Large intestine (tissue), 3 donors: ENCODE results near the gene ACLY. TPM values are rescaled to one million over a fixed set of nuclear protein-coding genes. Genes with fewer than 3 reads are reported as not detected.
A peak's percentile ranks its signal among the peaks of the same experiment; 100 is the strongest.
"Not testable (repeated sequence)": the region's sequence is repeated elsewhere in the genome, so short reads cannot be mapped to it uniquely, and the experiment has no call there.

ENCODE experiments used
- DNase-seq, 2 donors: peaks; one replicate each; pipeline versions ENCODE4 v3.0.0 to v3.0.0-alpha.2; 2013
- H3K27ac ChIP-seq: one replicate; pipeline ENCODE4 v1.5.1; 2013; ENCODE audit warnings: low read length
- H3K27me3 ChIP-seq: 2 replicates; pipeline ENCODE4 v1.6.1; 2013; ENCODE audit warnings: low read length; ENCODE audit not compliant: control insufficient read depth, insufficient read depth
- H3K36me3 ChIP-seq: 2 replicates; pipeline ENCODE4 v1.6.1; 2013; ENCODE audit warnings: low read length; ENCODE audit not compliant: control insufficient read depth, insufficient read depth
- H3K4me1 ChIP-seq: one replicate; pipeline ENCODE4 v1.6.1; 2013; ENCODE audit warnings: low read length; ENCODE audit not compliant: control insufficient read depth, insufficient read depth
- H3K4me3 ChIP-seq: one replicate; pipeline ENCODE4 v1.5.1; 2013; ENCODE audit warnings: low read length
- H3K9me3 ChIP-seq: one replicate; pipeline ENCODE4 v1.6.1; 2013; ENCODE audit warnings: mild to moderate bottlenecking, low read depth, low read length, moderate library complexity; ENCODE audit not compliant: control insufficient read depth
- WGBS: methylation state at CpG from one replicate; pipeline ENCODE4 v1.1.5; 2013; ENCODE audit warnings: low lambda C conversion rate; ENCODE audit not compliant: insufficient coverage; 5-methylcytosine and 5-hydroxymethylcytosine counted together
- polyA plus RNA-seq: library from polyadenylated mRNA; unstranded; fragments of 120-200 nt; gene quantifications from one replicate; pipeline ENCODE4 v1.2.1, GENCODE V29; 2013

ACLY gene
- polyA plus RNA-seq, 1 donor, result 99.7 TPM

DNA sequence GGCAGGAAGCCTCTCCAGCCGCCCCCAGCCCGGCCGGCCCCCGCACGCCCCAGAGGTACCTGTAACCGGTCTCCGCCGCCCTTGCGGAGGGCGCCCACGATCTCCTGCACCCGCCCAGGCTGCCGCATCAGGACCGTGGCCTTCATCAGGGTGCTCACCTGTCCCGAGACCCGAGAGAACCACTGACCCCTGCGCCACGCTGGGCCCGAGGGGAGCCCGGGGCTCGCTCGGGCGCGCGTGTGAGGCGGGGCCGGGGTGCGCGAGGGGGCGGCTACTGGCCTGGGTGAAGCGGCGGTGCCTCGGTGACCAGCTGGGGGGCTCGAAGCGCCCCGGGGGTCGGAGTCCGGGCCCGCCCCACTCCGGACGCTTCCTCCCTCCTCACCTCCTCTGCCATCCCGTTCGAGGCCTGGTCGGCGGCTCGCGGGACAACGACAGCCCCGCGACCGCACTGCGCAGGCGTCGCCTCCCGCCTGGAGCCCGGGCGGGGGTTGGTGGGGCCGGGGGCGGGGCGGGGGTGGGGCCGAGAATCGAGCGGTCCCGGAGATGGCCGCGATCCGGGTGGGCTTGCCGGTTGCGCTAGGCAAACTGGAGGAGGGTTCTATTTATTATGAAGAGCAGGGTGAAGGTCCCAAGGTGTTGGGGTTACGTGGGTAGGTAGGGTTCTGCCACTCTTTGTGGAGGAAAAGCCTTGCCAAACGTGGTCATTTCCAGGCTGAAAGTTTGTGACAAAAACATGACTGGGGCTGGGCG, 82.8 kb downstream of the ACLY start, which contains the start of gene NT5C3B:
Gene NT5C3B (minus strand): TSS at position 433 of the 750 bp plus-strand sequence. CDS start 39 bp downstream, at position 394.
- Histone ChIP-seq H3K27ac (no peak within 1 kb of the TSS), H3K4me3 (peak within 1 kb of the TSS; percentile 75), H3K27me3 (no peaks in the 10 kb centered on the region), H3K36me3 (peaks cover 12% of the 10 kb centered on the region), H3K4me1 (no peaks in the 10 kb centered on the region), H3K9me3 (no peaks in the 10 kb centered on the region)
- WGBS, result no CpG with 5 or more reads among the region's 72 CpGs
- DNase-seq, result peak; percentile 51 to 64

- no peak overlapping the region for H3K27ac ChIP-seq
- peaks cover 16% of the 10 kb centered on the region for H3K36me3 ChIP-seq
- H3K27me3 ChIP-seq, result no peaks in the 10 kb centered on the region
- no CpG with 5 or more reads among the region's 13 CpGs for WGBS
- H3K9me3 ChIP-seq, result no peaks in the 10 kb centered on the region
- no peak for DNase-seq
- H3K4me1 ChIP-seq, result no peaks in the 10 kb centered on the region
- H3K4me3 ChIP-seq, result peak overlapping the region; percentile 75
Observed at GRCh38 chr17:41835214-41835799, 83.4 kb downstream of the ACLY start.

GRCh38 chr17:41829961-41830360, 88.8 kb downstream of the ACLY start:
- not testable (repeated sequence) for H3K9me3 ChIP-seq, H3K4me3 ChIP-seq, DNase-seq, H3K27ac ChIP-seq, H3K27me3 ChIP-seq, H3K4me1 ChIP-seq
- H3K36me3 ChIP-seq, result peaks cover 32% of the 10 kb centered on the region
- WGBS, result no CpG with 5 or more reads among the region's 10 CpGs

DNA sequence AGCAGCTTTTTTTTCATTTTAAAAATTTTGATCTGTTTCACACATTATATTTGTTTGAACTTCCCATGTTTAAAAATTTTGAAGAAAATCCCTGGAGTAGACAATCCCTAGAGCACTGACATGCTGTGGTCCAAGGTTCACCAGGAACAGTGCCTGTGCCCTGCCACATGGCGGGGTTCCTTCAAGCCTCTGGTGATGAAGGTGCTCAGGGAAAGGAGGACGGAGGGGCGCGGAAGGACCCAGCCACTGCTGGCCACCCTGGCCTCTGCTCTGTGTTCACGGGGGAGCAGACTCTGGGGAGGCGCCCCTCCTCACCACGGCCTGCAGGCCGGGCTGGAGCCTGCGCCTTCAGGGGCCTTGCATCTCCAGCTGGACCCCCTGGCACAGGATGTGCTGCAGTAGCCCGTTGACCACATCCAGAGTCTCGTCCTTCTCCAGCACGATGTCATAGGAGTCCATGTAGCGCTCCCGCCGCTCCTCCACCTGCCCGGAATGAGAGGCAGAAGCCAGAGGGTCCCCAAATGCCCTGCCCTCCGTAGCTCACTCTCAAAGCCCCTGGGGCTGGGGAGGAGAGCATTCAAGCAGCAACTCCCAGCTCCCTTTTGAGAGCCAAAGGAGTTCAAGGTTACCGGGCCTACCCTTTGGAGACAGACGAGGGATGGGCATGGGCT, 93.4 kb downstream of the ACLY start:
- Histone ChIP-seq H3K36me3 (peaks cover 23% of the 10 kb centered on the region), H3K4me1 (no peaks in the 10 kb centered on the region), H3K27ac (no peak overlapping the region), H3K4me3 (no peak overlapping the region), H3K9me3 (no peaks in the 10 kb centered on the region), H3K27me3 (no peaks in the 10 kb centered on the region)
- WGBS, result no CpG with 5 or more reads among the region's 19 CpGs
- DNase-seq, result no peak

DNA sequence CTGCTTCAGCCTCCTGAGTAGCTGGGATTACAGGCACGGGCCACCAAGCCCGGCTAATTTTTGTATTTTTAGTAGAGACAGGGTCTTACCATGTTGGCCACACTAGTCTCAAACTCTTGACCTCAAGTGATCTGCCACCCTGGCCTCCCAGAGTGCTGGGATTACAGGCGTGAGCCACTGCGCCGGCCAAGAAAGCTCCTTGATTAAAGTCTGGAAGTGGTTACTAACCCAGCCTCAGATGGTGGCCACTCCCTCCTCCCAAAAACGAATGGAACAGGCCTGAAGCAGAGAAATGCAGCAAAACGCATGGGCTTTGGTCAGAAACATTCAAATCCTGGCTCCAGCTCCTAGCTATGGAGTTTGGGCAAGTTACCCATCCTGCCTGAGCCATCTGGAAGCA, 94.7 kb downstream of the ACLY start:
- Histone ChIP-seq H3K36me3 (peaks cover 23% of the 10 kb centered on the region), H3K4me1 (no peaks in the 10 kb centered on the region), H3K27ac (no peak overlapping the region), H3K4me3 (no peak overlapping the region), H3K27me3 (no peaks in the 10 kb centered on the region), H3K9me3 (no peaks in the 10 kb centered on the region)
- 80% methylated on average over 1 of the region's 7 CpGs for WGBS
- DNase-seq, result no peak

DNA sequence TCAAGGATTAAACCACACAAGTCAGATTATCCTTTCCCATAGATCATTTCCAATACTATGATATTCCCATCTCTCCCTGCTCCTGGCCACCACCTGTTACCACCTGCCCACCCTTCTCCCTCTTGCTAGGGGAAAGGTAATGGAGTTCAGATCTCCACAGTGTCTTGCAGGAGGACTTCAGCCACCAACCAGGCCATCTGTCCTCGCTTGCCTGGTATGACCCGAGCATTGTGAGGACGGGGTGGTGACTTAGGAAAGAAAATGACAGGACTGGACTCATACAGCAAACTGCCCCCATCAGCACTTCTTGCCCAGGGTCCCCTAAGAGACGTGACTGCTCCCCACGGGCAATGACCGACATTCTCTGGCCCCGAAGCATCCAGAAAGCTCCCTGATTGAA, 95.2 kb downstream of the ACLY start:
- Histone ChIP-seq H3K4me3 (no peak overlapping the region), H3K4me1 (no peaks in the 10 kb centered on the region), H3K27ac (no peak overlapping the region), H3K27me3 (no peaks in the 10 kb centered on the region), H3K9me3 (no peaks in the 10 kb centered on the region), H3K36me3 (peaks cover 23% of the 10 kb centered on the region)
- WGBS, result no CpG with 5 or more reads among the region's 7 CpGs
- no peak for DNase-seq

DNA sequence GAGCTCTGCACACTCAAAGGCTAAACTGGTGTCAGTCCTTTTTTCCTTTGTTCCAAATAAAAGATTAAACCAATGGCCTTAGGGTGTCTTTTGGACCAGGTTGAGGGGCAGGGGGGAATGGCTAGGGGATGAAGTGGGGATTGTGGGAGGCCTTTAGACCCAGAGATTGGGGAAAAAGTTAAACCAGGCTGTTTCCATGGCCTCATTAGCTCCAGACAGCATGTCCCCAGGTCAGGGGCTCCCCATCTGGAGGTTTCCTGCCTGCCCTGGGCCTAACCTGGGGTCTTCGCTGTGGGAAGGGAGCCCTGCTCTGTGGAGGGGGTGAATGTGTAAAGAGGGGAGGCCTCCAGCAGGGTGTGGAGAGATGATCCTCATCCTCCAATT, 95.6 kb downstream of the ACLY start:
- Histone ChIP-seq H3K4me3 (no peak overlapping the region), H3K9me3 (no peaks in the 10 kb centered on the region), H3K27me3 (no peaks in the 10 kb centered on the region), H3K4me1 (no peaks in the 10 kb centered on the region), H3K27ac (no peak overlapping the region), H3K36me3 (peaks cover 25% of the 10 kb centered on the region)
- no CpG with 5 or more reads among the region's 1 CpG for WGBS
- no peak for DNase-seq

DNA sequence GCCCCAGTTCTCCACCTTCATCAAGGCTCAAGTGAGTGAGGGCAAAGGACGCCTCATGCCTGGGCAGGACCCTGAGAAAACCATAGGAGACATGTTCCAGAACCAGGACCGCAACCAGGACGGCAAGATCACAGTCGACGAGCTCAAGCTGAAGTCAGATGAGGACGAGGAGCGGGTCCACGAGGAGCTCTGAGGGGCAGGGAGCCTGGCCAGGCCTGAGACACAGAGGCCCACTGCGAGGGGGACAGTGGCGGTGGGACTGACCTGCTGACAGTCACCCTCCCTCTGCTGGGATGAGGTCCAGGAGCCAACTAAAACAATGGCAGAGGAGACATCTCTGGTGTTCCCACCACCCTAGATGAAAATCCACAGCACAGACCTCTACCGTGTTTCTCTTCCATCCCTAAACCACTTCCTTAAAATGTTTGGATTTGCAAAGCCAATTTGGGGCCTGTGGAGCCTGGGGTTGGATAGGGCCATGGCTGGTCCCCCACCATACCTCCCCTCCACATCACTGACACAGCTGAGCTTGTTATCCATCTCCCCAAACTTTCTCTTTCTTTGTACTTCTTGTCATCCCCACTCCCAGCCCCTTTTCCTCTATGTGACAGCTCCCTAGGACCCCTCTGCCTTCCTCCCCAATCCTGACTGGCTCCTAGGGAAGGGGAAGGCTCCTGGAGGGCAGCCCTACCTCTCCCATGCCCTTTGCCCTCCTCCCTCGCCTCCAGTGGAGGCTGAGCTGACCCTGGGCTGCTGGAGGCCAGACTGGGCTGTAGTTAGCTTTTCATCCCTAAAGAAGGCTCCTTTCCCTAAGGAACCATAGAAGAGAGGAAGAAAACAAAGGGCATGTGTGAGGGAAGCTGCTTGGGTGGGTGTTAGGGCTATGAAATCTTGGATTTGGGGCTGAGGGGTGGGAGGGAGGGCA, 96.3 kb downstream of the ACLY start:
- Histone ChIP-seq H3K36me3 (peaks cover 28% of the 10 kb centered on the region), H3K27ac (no peak overlapping the region), H3K4me1 (no peaks in the 10 kb centered on the region), H3K9me3 (no peaks in the 10 kb centered on the region), H3K27me3 (no peaks in the 10 kb centered on the region), H3K4me3 (no peak overlapping the region)
- no peak for DNase-seq
- 100% methylated on average over 1 of the region's 12 CpGs for WGBS

DNA sequence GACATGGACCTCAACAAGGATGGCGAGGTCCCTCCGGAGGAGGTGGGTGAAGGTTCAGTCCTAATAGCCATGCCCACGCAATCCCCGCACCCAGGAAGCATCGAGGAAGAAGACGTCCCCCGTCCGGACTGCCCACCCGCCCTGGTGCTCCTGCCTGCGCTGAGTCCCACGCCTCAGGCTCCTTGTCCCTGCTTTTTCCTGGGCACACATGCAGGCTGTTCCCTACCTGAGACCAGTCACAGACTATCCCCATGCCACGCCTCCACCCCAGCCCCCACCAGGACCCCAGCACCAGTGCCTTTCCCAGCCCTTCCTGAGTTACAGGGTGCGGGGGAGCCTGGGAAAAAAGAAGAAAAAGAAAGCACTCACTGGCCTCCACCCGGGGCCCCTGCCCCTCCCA, 97.0 kb downstream of the ACLY start:
- no peaks in the 10 kb centered on the region for H3K9me3 ChIP-seq
- WGBS, result no CpG with 5 or more reads among the region's 14 CpGs
- H3K4me1 ChIP-seq, result no peaks in the 10 kb centered on the region
- peaks cover 29% of the 10 kb centered on the region for H3K36me3 ChIP-seq
- H3K27me3 ChIP-seq, result no peaks in the 10 kb centered on the region
- DNase-seq, result no peak
- no peak overlapping the region for H3K27ac ChIP-seq
- no peak overlapping the region for H3K4me3 ChIP-seq

DNA sequence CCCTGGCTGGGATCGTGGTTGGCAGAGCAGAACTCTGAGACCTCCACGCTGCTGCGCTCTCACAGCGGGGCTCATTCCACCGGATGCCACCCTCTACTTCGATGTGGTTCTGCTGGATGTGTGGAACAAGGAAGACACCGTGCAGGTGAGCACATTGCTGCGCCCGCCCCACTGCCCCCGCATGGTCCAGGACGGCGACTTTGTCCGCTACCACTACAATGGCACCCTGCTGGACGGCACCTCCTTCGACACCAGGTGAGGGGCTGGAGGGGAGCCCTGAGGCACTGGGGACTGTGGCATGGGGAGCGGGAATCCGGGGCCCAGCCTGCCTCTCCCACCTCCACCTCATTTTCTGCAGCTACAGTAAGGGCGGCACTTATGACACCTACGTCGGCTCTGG, 100.7 kb downstream of the ACLY start:
- Histone ChIP-seq H3K27ac (no peak overlapping the region), H3K9me3 (no peaks in the 10 kb centered on the region), H3K4me3 (no peak overlapping the region), H3K27me3 (no peaks in the 10 kb centered on the region), H3K36me3 (peaks cover 15% of the 10 kb centered on the region), H3K4me1 (peaks cover 5% of the 10 kb centered on the region)
- WGBS, result no CpG with 5 or more reads among the region's 20 CpGs
- no peak for DNase-seq
